ENCODE data around the gene SUSD1.

Gene SUSD1

DNA sequence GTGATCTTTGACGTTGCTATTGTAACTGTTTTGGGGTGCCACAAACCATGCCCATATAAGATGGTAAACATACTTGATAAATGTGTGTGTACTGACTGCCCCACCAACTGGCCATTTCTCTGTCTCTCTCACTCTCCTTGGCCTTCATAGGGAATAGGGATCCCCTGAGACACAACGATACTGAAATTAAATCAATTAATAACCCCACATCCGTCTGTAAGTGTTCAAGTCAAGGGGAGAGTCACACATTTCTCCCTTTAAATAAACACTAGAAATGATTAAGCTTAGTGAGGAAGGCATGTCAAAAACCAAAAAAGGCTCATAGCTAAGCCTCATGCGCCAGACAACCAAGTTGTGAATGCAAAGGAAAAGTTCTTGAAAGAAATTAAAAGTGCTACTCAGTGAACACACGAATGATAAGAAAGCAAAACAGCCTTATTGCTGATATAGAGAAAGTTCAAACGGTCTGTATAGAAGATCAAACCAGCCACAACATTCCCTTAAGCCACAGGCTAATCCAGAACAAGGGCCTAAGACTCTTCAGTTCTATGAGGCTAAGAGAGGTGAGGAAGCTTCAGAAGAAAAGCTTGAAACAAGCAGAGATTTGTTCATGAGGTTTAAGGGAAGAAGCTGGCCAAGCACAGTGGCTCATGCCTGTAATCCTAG is 167.4 kb downstream of the SUSD1 start:
- no peak for DNase-seq

DNA sequence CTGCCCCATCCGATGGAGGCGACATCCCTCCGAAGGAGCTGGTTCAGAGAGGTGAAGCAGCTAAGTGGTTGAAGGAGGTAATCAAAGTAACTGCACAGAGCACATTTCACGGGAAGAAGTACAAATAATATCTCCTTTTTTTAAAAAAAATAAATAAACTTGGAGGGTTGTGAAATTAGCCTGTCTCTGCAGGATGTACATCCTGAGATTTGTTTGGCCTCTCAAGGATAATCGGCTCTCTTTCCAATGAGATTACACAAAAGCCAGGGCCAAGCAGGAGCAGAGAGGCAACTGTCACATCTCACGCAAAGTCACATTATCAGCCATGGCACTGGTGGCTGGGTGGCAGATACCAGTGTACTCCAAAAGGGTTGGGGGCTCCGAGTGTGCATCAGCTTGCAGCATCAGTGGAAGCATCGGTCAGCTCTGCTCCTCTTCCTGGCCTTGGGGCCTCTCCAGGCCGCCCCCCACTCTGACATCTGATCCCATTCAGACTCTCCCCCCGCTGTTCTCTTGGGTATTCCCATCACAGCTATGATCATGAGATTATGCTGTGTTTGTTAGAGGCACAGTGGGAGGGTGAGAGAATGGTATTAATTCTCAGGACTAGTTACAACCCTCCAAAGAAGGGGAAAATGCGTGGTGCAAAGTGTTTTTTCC is 168.6 kb downstream of the SUSD1 start:
- DNase-seq = no peak

DNA sequence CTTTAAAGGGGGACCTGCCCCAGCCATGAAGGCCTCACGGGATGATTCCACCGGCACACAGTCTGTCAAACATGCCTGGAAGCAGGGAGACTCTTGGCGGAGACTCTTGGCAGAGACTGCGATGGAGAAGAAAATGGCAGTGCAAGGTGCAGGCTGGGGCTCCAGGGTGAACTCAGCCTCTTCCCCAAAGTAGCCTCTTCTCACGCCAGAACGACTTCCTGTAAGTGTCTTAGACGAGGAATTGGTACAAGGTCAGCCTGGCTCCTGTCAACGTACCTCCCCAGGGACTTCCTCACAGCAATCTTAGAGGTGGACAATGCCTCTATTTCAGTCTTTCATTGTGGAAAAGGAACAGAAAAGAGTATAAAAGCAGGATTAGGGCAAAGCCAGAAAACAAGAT is 169.2 kb downstream of the SUSD1 start:
- DNase-seq = no peak

- no peak for DNase-seq
Observed at GRCh38 chr9:112003538-112003937, 171.6 kb downstream of the SUSD1 start.

GRCh38 chr9:112002847-112003457 is 172.1 kb downstream of the SUSD1 start:
- DNase-seq = no peak

GRCh38 chr9:112002131-112002846 is 172.8 kb downstream of the SUSD1 start:
- DNase-seq = no peak

DNA sequence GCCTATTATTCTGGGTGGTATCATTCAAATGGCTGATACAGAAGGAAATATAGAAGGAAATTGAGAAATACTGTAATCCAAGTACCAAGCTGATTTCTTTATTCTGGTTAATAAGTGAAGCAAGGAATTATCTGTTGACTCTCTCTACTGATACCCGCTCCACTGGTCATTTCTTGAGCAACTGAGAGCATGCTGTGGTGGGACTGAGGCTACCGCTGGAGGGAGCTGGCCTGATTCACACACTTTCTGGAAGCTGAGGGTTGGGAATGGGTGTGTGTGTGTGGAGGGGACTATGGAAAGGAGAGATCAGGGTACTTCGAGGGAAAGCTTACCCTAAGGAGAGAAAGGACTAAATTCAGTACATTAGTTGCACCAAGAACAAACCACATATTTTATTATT is 174.4 kb downstream of the SUSD1 start:
- DNase-seq = no peak

DNA sequence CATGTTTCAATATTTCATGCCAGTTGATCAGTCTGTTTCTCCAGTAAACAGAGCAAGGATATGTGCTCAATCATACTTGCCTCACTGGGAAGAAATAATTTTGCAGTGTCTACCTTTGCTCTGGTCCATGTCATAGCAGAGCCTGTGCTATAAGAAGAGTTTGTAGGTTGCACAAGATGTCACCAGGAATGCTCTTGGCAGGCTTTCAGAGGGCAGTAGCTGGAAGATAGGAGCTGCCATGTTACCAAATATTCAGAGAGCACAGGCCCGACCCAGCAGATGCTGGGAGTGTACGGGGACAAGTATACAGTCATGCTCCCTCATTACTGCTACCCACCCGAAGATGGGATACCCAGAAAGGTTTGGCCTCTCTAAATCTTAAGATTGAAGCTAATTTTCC is 175.8 kb downstream of the SUSD1 start:
- no peak for DNase-seq

DNA sequence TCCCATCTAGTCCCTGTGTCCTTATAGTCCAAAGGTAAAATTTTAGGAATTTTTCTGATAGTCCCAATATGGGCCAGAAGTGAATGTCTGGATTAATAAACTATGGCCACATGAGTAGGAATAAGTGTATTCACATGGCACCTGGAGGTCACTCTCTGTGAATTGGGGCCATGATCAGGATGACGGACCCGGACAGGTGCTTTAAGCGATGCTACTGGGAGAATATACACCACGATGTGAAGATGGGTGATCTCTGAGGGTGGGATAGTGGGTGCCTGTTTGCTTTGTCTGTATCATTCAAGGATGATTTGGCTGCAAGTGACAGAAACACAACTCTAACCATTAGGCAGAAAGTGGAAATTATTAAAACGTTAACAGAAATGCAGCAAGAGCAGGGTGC is 177.3 kb downstream of the SUSD1 start:
- no peak for DNase-seq

DNA sequence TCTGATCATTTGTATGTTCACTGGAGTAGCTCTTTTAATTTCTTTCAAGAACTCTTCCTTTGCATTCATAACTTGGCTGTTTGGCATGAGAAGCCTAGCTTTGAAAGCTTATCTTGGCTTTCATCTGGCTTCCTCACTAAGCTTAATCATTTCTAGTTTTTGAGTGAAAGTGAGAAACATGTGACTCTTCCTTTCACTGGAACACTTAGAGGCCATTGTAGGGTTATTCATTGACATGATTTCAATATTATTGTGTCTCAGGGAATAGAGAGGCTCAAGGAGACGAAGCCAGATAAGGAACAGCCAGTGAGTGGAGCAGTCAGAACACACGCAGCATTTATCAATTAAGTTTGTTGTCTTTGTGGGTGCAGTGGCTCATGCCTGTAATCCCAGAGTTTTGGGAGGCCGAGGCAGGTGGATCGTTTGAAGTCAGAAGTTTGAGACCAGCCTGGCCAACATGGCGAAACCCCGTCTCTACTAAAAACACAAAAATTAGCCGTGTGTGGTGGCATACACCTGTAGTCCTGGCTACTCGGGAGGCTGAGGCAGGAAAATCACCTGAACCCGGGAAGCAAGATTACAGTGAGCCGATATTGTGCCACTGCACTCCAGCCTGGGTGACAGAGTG is 180.2 kb downstream of the SUSD1 start:
- DNase-seq = no peak

DNA sequence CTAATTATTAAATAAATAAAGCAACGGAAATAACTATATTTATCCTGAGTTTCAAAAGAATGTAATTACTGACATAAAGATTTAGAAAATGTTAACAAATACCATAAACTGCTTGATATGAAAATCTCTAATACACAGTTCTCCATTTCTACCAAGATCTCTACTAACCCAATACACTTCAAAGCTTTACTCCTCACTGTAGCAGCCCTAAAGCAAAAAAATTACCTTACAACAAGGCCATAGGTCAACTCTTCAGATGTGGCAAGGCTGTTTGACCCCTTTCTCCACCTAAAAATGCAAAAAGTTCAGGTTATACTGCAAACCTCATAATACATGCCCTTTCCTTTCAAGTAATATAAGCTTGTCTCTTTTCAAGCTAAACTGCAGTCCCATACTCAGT is 181.8 kb downstream of the SUSD1 start:
- DNase-seq = no peak

DNA sequence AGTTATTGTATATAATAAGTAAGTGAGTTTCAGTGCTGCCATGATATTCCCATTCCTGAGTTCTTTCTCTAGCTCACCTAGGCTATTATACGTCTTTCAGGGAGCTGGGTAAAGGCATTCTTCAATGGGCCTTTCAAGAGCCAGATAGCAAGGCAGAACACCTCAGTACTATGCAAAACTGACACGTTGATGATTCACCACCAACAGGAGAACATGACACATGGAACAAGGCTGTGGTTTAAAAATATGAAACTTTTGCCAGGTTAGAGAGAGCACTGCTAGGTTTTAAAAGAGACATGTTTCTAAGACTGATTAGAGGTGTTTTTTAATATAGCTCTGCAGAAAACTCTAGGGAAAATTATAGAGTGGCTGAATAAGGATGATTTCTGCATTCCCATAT is 182.6 kb downstream of the SUSD1 start:
- no peak for DNase-seq

DNA sequence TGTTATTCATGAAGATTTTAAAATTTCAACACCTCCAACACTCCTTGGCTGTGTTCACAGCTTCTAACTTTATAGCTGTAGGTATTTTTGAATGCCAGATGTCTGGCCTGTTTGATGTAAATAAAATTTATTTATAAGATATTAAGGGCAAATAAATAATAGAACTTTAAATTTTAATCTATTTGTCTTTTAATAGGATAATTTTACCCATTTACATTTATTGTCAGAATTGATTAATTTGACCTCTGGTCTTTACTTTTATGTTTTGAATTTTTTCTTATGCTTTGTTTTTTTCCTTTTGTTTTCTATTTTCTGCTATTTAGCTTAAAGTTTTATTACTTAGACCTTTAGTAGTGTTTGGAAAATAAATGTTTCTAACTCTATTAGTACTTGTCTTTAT is 183.9 kb downstream of the SUSD1 start:
- DNase-seq = no peak
